Central memory CD8-positive, alpha-beta T cell (primary cell): ENCODE measurements around the gene IDUA.

ENCODE experiments used
- ATAC-seq: fragments of 150-1000 bp; cut with Tn5 transposase; replicated peaks from 2 replicates; pipeline ENCODE4 v1.10.0; 2022; ENCODE audit warnings: mild to moderate bottlenecking, moderate FRiP score, moderate number of reproducible peaks; ENCODE audit not compliant: poor library complexity, severe bottlenecking; ENCODE audit errors: extremely low read depth
- DNase-seq, 2 donors: peaks; one replicate each; pipeline ENCODE4 v3.0.0; 2021; ENCODE audit warnings: low spot score in 2 of 2
- H3K27ac Mint-ChIP-seq: one replicate; pipeline ENCODE4 v1.8.0; 2022; ENCODE audit warnings: low read depth, mild to moderate bottlenecking, moderate library complexity, mixed read lengths
- H3K27me3 Mint-ChIP-seq: one replicate; pipeline ENCODE4 v1.8.0; 2022; ENCODE audit warnings: mixed read lengths
- H3K36me3 Mint-ChIP-seq: one replicate; pipeline ENCODE4 v1.8.0; 2022; ENCODE audit warnings: mild to moderate bottlenecking, moderate library complexity, mixed read lengths; ENCODE audit not compliant: insufficient read depth
- H3K4me1 Mint-ChIP-seq: one replicate; pipeline ENCODE4 v1.8.0; 2022; ENCODE audit warnings: mixed read lengths
- H3K4me3 Mint-ChIP-seq: one replicate; pipeline ENCODE4 v1.8.0; 2022; ENCODE audit warnings: mild to moderate bottlenecking, moderate library complexity, mixed read lengths
- H3K9me3 Mint-ChIP-seq: one replicate; pipeline ENCODE4 v1.8.0; 2022; ENCODE audit warnings: mixed read lengths

IDUA gene

GRCh38 chr4:999882-1000425 lies 13.1 kb downstream of the IDUA start:
- peaks cover 5% of the 10 kb centered on the region for H3K36me3 Mint-ChIP-seq
- DNase-seq (no peak), ATAC-seq (no peak)
- H3K27ac Mint-ChIP-seq: no peak overlapping the region
- H3K27me3 Mint-ChIP-seq: peaks cover 48% of the 10 kb centered on the region
- H3K4me1 Mint-ChIP-seq: peaks cover 9% of the 10 kb centered on the region
- H3K4me3 Mint-ChIP-seq: no peak overlapping the region
- no peaks in the 10 kb centered on the region for H3K9me3 Mint-ChIP-seq

DNA sequence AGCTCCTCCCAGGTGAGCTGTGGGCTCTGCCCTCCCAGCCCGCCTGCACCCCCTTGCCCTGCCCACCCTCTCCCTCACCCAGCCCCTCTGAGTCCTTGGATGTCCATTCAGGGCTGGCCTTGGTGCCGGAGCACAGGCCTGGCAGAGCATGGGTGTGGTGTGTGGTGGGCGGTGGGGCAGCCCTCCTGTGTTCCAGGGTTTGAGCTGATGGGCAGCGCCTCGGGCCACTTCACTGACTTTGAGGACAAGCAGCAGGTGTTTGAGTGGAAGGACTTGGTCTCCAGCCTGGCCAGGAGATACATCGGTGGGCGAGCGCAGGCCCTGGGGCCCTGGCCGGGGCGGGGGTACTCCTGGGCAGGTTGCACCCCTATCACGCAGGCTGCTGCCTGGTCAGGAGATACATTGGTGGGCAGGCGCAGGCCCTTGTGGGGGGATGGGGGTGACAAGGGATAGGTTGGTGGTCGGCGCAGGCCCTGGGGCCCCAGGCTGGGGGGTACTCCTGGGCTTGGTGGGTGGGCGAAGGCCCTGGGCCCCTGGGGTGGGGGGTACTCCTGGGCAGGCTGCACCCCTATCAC lies 13.9 kb downstream of the IDUA start:
- H3K27ac Mint-ChIP-seq: no peak overlapping the region
- DNase-seq (no peak), ATAC-seq (no peak)
- H3K4me1 Mint-ChIP-seq: peaks cover 9% of the 10 kb centered on the region
- H3K9me3 Mint-ChIP-seq: no peaks in the 10 kb centered on the region
- peaks cover 5% of the 10 kb centered on the region for H3K36me3 Mint-ChIP-seq
- H3K4me3 Mint-ChIP-seq: no peak overlapping the region
- H3K27me3 Mint-ChIP-seq: peaks cover 55% of the 10 kb centered on the region

DNA sequence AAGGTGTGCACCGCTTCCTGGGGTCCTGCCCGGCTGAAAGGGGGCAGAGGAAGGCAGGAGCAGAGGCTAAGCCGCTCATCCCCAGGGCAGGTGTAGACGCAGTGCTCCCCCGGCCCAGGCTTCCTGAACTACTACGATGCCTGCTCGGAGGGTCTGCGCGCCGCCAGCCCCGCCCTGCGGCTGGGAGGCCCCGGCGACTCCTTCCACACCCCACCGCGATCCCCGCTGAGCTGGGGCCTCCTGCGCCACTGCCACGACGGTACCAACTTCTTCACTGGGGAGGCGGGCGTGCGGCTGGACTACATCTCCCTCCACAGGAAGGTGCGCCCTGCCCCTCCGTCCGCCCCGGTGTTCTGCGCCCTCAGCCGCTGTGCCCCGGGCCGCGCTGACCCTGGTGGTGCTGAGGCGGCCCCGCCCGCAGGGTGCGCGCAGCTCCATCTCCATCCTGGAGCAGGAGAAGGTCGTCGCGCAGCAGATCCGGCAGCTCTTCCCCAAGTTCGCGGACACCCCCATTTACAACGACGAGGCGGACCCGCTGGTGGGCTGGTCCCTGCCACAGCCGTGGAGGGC lies 14.8 kb downstream of the IDUA start:
- ATAC-seq (no peak), DNase-seq (no peak)
- H3K27me3 Mint-ChIP-seq: peaks cover 56% of the 10 kb centered on the region
- no peaks in the 10 kb centered on the region for H3K9me3 Mint-ChIP-seq
- peaks cover 9% of the 10 kb centered on the region for H3K4me1 Mint-ChIP-seq
- H3K4me3 Mint-ChIP-seq: no peak overlapping the region
- H3K36me3 Mint-ChIP-seq: peaks cover 5% of the 10 kb centered on the region
- no peak overlapping the region for H3K27ac Mint-ChIP-seq

DNA sequence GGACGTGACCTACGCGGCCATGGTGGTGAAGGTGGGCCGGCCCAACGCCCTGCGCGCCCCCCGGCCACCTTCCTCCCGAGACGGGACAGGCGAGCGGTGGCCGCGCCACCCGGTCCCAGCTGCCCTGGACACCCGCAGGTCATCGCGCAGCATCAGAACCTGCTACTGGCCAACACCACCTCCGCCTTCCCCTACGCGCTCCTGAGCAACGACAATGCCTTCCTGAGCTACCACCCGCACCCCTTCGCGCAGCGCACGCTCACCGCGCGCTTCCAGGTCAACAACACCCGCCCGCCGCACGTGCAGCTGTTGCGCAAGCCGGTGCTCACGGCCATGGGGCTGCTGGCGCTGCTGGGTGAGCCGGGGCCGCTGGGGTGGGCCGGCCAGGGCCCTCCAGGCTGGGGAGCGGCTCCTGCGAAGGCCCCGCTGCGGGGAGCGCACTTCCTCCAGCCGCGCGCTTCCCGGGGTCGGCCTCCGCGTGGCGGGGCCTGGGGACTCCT lies 15.3 kb downstream of the IDUA start:
- no peak overlapping the region for H3K4me3 Mint-ChIP-seq
- DNase-seq: no peak
- H3K9me3 Mint-ChIP-seq: no peaks in the 10 kb centered on the region
- no peak for ATAC-seq
- peaks cover 56% of the 10 kb centered on the region for H3K27me3 Mint-ChIP-seq
- H3K4me1 Mint-ChIP-seq: peaks cover 5% of the 10 kb centered on the region
- peaks cover 5% of the 10 kb centered on the region for H3K36me3 Mint-ChIP-seq
- no peak overlapping the region for H3K27ac Mint-ChIP-seq

DNA sequence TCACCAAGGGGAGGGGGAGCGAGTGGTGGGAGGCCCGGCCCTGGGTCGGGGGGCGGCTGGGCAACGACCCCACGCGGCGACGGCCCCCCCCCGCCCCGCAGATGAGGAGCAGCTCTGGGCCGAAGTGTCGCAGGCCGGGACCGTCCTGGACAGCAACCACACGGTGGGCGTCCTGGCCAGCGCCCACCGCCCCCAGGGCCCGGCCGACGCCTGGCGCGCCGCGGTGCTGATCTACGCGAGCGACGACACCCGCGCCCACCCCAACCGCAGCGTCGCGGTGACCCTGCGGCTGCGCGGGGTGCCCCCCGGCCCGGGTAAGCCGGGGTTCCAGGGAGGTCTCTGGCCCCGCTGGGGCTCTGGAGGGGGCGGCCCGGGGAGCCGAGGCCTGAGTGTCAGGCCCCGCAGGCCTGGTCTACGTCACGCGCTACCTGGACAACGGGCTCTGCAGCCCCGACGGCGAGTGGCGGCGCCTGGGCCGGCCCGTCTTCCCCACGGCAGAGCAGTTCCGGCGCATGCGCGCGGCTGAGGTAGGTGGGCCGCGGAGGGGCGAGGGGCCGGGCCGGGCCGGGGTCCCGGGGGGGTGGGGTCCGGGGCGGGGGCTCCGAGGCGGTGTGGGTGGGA lies 15.9 kb downstream of the IDUA start:
- DNase-seq (no peak), ATAC-seq (no peak)
- Mint-ChIP-seq H3K36me3 (peaks cover 5% of the 10 kb centered on the region), H3K27ac (no peak overlapping the region), H3K4me3 (no peak overlapping the region), H3K9me3 (no peaks in the 10 kb centered on the region), H3K4me1 (peaks cover 5% of the 10 kb centered on the region), H3K27me3 (peaks cover 60% of the 10 kb centered on the region)

- Mint-ChIP-seq H3K4me3 (no peak overlapping the region), H3K4me1 (peaks cover under 1% of the 10 kb centered on the region), H3K36me3 (peaks cover 5% of the 10 kb centered on the region), H3K27me3 (peaks cover 60% of the 10 kb centered on the region), H3K27ac (no peak overlapping the region), H3K9me3 (no peaks in the 10 kb centered on the region)
- ATAC-seq (no peak), DNase-seq (no peak)
These were observed 16.6 kb downstream of the IDUA start for GRCh38 chr4:1003271-1004070.

GRCh38 chr4:1004071-1004418 lies 17.2 kb downstream of the IDUA start:
- no peak overlapping the region for H3K27ac Mint-ChIP-seq
- H3K9me3 Mint-ChIP-seq: no peaks in the 10 kb centered on the region
- DNase-seq (no peak), ATAC-seq (no peak)
- H3K36me3 Mint-ChIP-seq: peaks cover 5% of the 10 kb centered on the region
- peaks cover 6% of the 10 kb centered on the region for H3K4me1 Mint-ChIP-seq
- H3K27me3 Mint-ChIP-seq: peaks cover 60% of the 10 kb centered on the region
- no peak overlapping the region for H3K4me3 Mint-ChIP-seq

DNA sequence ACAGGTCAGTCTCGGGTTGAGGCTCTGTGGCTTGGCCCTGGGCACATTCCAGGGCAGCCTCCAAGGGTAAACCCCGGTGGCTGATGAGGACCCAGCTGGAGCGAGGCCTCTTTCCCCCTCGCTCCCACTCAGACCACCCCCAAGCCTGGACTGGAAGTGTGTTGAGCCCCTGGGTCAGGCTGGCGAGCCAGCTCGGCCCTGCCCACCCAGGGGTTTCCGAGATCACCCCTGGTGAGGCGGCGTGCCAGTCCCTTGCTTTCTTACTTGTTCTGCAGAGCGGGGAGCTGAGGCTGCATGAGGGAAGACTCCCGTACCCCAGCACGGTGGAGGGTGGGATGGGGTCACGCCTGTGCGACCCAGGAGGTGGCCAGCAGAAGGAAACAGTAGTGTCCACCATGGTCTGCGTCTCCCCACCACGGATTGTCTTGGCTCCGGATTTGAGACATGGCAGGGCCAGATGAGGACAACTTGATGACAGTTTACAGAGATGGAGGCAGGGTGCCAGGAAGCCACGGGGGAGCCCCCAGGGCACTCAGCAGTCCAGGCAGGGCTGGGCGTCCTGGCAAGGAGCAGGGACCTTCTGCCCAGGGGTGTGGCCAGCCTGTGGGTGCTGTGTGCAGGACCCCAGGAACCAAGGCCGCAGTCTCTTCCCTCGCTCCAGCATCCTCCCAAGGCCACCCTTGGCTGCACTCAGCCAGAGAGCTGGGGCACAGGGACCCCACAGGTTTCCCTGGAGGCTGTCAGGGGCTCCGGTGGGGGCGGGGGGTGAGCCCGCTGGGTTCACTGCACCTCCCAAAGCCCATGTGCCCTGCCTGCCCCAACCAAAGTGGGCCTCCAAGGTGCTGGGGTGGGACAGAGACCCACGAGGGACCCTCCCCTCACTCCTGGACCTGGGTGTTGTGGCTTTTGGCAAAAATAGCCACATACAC lies 18.0 kb downstream of the IDUA start:
- no peaks in the 10 kb centered on the region for H3K9me3 Mint-ChIP-seq
- DNase-seq (no peak), ATAC-seq (no peak)
- peaks cover 9% of the 10 kb centered on the region for H3K4me1 Mint-ChIP-seq
- no peak overlapping the region for H3K27ac Mint-ChIP-seq
- H3K36me3 Mint-ChIP-seq: peaks cover 5% of the 10 kb centered on the region
- peaks cover 55% of the 10 kb centered on the region for H3K27me3 Mint-ChIP-seq
- no peak overlapping the region for H3K4me3 Mint-ChIP-seq

DNA sequence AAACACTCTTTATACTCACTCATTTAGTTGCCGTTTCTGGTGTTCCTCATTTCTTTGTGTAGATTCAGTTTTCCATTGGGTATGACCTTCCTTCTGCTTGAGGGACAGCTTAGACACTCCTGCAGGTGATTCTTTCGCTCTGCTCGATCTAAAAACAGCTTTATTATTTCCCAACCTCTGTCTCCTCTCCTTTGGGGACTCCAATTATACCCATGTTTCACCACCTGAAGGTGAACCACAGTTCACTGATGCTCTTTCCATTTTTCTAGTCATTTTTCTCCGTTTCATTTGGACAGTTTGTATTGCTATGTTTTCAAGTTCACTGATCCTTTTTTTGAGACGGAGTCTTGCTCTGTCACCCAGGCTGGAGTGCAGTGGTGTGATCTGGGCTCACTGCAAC lies 20.0 kb downstream of the IDUA start:
- Mint-ChIP-seq H3K4me1 (peaks cover 16% of the 10 kb centered on the region), H3K4me3 (no peak overlapping the region), H3K9me3 (no peaks in the 10 kb centered on the region), H3K27ac (no peak overlapping the region), H3K27me3 (peaks cover 55% of the 10 kb centered on the region), H3K36me3 (peaks cover 11% of the 10 kb centered on the region)
- DNase-seq: no peak
- no peak for ATAC-seq

DNA sequence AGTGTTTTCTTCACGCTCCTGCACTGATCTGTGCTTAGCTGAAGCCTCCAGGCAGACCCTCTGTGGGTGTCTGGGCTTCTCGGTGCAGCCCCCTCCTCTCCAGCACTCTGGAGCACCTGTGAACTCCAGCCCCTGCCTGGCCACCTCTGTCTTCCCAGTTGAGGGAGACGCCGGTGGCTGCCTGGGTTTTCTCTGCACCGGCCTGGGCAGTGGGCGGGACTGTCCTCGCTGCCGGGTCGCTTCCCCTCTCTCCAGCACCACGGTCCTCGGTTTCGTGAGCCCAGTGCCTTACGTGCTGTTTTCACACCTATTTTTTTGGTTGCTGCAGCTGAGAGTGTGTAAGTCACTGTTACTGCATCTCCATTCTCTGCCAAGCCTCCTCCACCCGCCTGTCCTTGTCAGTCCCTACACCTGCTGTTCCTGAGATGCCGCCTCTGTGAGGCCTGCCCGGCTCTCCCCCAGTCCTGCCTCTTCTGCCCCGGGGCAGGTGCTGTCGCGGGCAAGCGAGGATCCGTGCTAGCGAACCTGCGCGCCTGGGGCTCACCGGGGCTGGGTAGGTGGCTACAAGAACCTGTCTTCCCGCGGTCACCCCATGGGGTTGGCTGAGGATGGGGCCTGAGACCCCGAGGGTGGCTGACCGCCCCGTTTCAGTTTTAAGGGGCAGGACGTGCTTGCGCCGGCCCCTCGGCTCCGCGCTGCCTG lies 22.1 kb downstream of the IDUA start:
- ATAC-seq (peak; percentile 16), DNase-seq (peak; percentile 22 to 33)
- peaks cover 11% of the 10 kb centered on the region for H3K36me3 Mint-ChIP-seq
- H3K4me3 Mint-ChIP-seq: peak overlapping the region; percentile 70
- H3K27ac Mint-ChIP-seq: no peak overlapping the region
- H3K27me3 Mint-ChIP-seq: peaks cover 52% of the 10 kb centered on the region
- H3K4me1 Mint-ChIP-seq: peaks cover 16% of the 10 kb centered on the region
- H3K9me3 Mint-ChIP-seq: no peaks in the 10 kb centered on the region

- peaks cover 44% of the 10 kb centered on the region for H3K27me3 Mint-ChIP-seq
- peaks cover 10% of the 10 kb centered on the region for H3K36me3 Mint-ChIP-seq
- peak overlapping the region; percentile 95 for H3K27ac Mint-ChIP-seq
- peak overlapping the region; percentile 91 for H3K4me3 Mint-ChIP-seq
- ATAC-seq (peak; percentile 23), DNase-seq (peak; percentile 45 to 61)
- H3K9me3 Mint-ChIP-seq: no peaks in the 10 kb centered on the region
- H3K4me1 Mint-ChIP-seq: peaks cover 16% of the 10 kb centered on the region
These were observed 22.9 kb downstream of the IDUA start for GRCh38 chr4:1009542-1010394.
